Endothelial cell of umbilical vein (primary cell): ENCODE measurements around the gene OPRL1.
A peak's percentile ranks its signal among the peaks of the same experiment; 100 is the strongest.

Experiments used
- EZH2 ChIP-seq: IDR thresholded peaks from 2 replicates; pipeline ENCODE4 v1.6.1; 2012; ENCODE audit warnings: borderline replicate concordance, low read depth, mild to moderate bottlenecking, moderate library complexity, low read length, inconsistent platforms; ENCODE audit not compliant: severe bottlenecking
- FOS ChIP-seq: IDR thresholded peaks from 2 replicates; pipeline ENCODE4 v1.6.1; 2011; ENCODE audit warnings: mild to moderate bottlenecking, low read length, moderate library complexity, borderline replicate concordance; ENCODE audit not compliant: insufficient read depth
- JUN ChIP-seq: IDR thresholded peaks from 2 replicates; pipeline ENCODE4 v1.6.1; 2011; ENCODE audit warnings: borderline replicate concordance, low read depth; ENCODE audit not compliant: insufficient read length, insufficient read depth
- MYC ChIP-seq: IDR thresholded peaks from one replicate; pipeline ENCODE4 v1.6.1; 2011; ENCODE audit warnings: mild to moderate bottlenecking, low read depth, low read length
- POLR2A ChIP-seq: IDR thresholded peaks from 2 replicates; pipeline ENCODE4 v1.6.1; 2012; ENCODE audit warnings: low read depth, mild to moderate bottlenecking, control low read depth, low read length
- POLR2AphosphoS5 ChIP-seq: IDR thresholded peaks from 2 replicates; pipeline ENCODE4 v1.6.1; 2012; ENCODE audit warnings: low read depth, mild to moderate bottlenecking, control low read depth, low read length, moderate library complexity; ENCODE audit not compliant: insufficient read depth
- TF ChIP-seq, protein P1 (sequence below), 2 donors: IDR thresholded peaks; 1 replicate in 1 of 2; 2 replicates in 1 of 2; pipeline ENCODE4 v1.5.1; 2011; ENCODE audit warnings: low read length in 2 of 2, mild to moderate bottlenecking in 2 of 2, moderate library complexity in 2 of 2, control low read depth in 1 of 2, inconsistent platforms in 1 of 2, low read depth in 1 of 2; ENCODE audit not compliant: insufficient read depth in 1 of 2; ENCODE audit errors: extremely low read depth in 1 of 2
- TF ChIP-seq, protein P2 (sequence below): IDR thresholded peaks from 2 replicates; pipeline ENCODE4 v1.6.1; 2011; ENCODE audit not compliant: insufficient read depth, insufficient read length

DNA sequence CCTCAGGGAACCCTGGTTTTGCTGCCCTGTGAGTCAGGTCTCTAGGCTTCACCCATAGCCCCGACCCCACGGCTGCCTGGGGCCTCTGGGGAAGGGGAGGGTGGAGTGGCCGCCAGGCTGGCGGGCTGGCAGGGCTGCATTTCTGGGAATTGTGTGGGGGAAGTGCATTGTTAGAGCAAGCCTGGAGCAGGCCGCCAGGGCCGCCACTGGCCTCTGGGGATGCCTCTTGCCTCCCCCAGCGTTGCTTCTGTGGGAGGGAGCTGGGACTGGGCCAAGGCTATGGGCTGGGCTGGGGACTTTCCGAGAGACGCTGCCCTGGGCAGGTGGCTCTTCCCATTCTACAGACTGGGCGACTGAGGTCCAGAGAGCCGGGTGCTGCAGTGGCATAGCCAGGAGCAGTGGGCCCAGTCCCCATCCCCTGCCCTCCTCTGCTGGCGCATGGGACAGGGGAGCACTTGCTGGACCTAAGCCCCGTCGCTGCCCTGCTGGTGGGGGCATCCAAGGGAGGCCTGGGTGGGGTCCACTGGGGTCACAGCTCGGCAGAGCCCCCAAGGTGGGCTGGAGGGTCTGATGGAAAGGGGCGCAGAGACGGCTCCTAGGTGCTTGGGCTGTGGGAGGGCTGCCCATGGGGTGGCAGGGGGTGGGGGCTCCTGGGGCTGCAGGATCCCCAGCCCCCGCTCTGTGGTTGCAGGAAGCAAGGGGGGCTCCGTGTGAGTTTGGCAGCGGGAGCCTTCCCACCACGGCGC lies 23.8 kb upstream of the OPRL1 start:
- TF ChIP-seq, protein P1, sequence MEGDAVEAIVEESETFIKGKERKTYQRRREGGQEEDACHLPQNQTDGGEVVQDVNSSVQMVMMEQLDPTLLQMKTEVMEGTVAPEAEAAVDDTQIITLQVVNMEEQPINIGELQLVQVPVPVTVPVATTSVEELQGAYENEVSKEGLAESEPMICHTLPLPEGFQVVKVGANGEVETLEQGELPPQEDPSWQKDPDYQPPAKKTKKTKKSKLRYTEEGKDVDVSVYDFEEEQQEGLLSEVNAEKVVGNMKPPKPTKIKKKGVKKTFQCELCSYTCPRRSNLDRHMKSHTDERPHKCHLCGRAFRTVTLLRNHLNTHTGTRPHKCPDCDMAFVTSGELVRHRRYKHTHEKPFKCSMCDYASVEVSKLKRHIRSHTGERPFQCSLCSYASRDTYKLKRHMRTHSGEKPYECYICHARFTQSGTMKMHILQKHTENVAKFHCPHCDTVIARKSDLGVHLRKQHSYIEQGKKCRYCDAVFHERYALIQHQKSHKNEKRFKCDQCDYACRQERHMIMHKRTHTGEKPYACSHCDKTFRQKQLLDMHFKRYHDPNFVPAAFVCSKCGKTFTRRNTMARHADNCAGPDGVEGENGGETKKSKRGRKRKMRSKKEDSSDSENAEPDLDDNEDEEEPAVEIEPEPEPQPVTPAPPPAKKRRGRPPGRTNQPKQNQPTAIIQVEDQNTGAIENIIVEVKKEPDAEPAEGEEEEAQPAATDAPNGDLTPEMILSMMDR (IDR thresholded peaks at IDR 0.05; ENCODE audit: extremely low read depth in 1 of 2, insufficient read depth in 1 of 2, low read depth in 1 of 2, low read length in 2 of 2) = peak in 1 of 2 donors; percentile 38
- no peak for TF ChIP-seq POLR2A
- no peak for TF ChIP-seq EZH2
- no peak for TF ChIP-seq POLR2AphosphoS5
- TF ChIP-seq, protein P2, sequence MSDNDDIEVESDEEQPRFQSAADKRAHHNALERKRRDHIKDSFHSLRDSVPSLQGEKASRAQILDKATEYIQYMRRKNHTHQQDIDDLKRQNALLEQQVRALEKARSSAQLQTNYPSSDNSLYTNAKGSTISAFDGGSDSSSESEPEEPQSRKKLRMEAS = no peak
- TF ChIP-seq JUN = no peak
- TF ChIP-seq MYC = no peak
- TF ChIP-seq FOS = no peak
